CD4-positive, alpha-beta T cell treated with Interleukin-17A for 1 hour (primary cell): ENCODE results near the gene MEF2A.

ENCODE experiments used
- DNase-seq: peaks from one replicate; pipeline ENCODE4 v3.0.0-alpha.2; 2020

Gene MEF2A

DNA sequence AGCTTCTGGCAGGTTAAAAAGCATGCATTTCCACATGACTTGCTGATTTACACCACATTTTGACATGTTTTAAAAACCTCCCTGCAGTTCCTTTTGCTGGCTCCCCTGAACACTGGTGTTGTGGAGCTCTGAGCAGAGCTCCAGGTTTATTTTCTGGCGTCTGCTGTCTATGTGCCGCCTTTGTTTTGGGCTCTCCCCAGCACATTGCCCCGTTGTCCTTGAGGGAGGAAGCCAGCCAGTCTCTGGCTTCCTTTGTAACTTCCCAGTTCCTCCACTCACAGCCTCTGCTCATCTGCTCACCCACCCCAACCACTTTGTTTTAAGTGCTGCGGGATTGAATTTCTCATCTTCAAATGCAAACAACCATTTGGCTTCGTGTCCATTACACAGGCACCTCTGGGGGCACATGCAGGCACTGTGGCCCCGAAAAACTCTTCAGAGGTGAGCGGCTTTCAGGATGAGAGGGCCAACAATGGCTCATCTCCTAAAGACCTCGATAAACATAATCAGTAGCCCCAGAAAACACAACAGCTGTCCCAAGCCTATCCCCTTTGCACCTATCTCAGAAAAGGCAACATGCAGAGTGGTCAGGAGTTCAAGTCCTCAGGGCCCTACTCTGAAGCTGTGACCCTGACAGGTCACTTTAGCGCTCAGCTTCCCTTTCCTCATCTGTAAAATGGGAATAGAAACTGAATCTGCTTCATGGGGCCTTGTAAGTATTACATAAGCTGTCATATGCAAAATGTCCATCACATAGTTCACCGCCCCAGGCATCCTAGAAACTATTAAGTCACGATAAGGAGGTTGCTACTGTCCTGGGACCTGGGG lies 1.3 kb upstream of the MEF2A start:
- no peak for DNase-seq

DNA sequence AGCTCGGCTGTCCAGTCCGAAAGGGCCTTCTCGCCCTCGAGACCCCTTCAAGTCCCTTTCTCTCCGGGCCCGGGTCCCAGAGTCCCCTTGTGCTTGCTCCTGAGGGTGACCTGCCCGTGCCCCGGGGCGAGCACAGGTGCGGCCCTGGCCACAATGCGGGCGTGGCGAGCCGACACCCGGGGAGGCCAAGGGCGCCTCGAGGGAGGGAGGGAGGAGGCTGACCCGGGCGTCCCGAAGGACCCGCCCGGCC lies 810 bp upstream of the MEF2A start:
- DNase-seq = no peak

DNA sequence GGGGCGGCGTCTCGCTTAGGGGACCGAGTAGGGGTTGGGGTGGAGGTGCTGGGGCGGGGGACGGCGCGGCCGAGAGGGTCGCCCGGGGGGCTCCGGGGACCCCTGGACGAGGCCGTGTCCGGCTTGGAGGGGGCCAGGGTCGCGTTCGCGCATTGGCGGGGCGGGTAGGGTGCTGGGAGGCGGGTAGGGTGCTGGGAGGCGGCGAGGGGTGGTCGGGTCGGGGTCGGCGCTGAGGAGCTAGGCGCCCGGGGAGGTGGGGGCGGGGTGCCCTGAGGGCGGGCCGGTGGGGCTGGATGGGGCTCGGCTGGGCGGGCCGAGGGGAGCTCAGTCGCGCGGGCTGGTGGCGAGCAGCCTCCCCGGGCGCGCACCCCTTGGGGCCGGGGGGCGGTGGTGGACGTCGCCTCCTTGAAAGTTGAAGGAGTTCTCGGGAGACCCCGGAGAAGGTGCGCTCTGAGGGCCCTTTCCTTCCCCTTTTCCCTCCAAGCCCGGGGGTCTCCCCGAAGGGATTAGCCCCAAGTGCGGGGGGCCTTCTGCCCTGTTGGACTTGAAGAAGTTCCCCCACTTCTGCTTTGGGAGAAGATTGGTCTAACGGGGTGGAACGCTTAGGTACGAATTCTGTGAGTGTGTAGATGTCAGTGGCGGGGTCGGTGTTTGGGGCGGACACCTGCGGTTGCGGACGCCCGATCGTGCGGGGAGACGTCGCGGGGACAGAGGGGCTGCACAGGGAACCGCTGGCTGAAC lies 543 bp downstream of the MEF2A start:
- peak; percentile 17 for DNase-seq

DNA sequence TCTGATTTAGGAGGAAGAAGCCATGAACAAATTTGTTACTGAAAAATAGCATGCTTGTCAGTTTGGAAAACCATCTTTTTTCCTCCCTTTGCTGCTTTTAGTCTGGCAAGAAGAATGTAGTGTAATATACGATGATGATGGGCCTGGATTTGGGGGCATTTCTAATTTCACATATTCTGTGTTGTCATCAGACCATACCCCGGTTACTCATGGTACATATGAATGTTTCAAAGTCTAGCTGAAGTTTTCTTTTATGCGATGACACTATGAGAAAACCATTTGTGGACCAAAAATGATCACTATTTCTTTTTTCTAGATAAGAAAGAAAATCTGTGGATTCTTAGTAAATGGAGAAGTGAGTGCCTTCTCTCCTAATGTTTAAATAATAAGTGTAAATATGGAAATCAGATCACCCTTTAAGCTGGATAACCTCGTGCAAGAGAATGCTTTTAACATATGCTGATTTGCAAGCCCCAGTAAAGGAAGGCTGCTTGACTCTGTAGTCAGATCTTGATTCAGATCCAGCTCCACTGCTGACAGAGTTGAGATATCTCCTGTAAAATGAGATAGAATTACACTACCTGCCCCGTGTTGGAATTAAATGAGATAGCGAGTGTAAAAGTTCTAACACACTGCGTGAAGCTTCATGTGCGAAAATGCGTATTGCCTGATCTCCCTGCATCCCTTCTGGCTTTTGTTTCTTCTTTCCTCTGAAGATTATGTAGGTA lies 3.0 kb downstream of the MEF2A start:
- no peak for DNase-seq

DNA sequence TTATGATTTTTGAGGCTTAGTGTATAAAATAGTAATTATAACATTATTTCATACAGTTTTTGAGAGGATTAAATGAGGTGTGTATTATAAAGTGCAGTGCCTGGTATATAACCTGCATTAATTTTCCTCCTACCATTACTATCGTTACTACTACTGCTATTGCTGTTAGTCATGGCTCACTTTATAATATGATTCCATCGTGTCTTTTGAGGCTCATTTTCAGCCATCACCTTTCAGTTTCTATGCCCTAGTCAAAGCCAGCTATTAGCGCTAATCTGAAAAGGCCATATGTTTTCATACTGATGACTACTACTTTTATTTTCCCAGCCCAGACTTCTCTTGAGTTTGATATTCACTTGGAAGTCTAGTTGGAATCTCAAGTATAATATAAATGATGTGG lies 5.5 kb downstream of the MEF2A start:
- no peak for DNase-seq

DNA sequence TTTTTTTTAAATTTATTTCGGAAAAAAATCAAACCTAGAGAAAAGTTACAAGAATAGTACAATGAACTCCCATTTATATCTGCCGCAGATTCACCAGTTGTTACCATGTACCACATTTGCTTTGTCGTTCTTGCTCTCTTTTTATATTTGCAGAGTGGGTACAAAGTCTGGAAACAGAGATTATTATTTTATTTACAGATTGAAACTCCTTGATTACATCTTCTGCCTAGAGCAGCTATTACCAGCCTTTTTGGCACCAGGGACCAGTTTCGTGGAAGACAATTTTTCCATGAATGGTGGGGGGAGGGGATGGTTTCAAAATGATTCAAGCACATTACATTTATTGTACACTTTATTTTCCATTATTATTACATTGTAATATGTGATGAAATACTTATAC lies 8.3 kb downstream of the MEF2A start:
- no peak for DNase-seq

DNA sequence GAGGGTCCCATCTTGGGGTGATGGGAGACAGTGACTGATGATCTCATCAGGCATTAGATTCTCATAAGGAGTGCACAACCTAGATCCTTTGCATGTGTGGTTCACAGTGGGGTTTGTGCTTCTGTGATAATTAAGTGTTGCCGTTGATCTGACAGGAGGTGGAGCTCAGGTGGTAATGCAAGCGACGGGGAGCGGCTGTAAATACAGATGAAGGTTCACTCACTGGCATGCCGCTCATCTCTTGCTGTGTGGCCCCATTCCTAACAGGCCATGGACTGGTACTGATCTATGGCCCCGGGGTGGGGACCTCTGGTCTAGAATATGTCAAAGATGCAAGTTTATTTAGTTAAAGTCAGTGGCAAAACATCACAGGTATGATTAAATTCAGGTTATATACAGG lies 8.7 kb downstream of the MEF2A start:
- DNase-seq = no peak

DNA sequence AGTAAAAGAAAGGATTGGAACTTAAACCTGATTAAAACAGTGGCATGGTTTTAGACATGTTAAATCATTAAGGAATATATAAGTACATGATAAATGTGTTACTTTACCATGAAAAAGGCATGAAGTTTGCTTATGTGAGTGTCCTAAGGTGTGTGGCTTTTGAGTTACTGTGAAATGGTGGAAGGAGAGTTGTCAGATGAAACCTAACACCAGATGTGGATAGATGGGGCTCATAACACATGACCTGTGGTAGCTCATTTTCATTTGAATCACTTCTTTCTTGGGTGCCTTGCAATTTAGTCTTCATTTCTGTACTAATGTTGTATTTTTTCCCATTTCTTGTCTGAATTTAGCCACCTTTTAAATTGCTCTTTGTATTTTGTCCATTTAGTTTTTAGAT lies 13.0 kb downstream of the MEF2A start:
- DNase-seq = no peak

DNA sequence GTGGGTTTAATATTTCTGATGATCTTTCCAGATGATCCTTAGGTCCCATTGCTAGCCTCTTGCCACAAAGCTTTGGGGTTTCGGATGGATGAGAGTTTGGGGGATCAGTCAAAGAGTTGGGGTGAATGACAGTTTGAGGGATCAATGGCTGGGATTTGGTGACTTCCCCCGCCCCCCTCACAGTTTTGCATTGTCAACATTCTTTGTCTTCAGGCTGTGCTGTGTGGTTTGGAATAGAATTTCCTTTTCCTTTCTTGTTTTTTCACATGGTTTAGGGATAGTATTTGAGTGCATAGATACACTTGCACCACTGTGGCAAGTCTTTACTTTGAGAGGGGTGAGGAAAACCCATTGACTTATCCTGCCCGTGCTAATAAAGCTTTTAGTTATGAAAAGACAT lies 14.3 kb downstream of the MEF2A start:
- no peak for DNase-seq

DNA sequence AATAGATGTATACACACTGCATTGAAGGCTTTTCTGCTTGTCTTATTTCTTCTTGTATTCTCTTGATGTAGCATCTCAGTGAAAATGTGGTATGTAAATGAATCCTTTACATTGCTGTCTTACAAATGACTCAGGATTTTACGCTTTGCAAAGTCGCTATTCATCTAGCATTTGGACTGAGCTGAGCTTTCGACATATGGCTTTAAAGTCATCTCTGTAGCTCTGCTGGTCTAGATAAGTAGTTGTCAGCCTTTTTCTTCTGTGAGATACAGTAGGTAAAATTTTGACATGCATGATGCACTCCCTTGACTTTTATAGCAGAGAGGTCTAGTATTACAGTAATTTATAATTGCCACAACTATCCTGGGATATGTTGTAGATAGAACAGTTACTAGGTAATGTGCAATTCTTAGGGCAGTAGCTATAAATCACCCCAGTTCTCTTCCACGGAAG lies 16.8 kb downstream of the MEF2A start:
- no peak for DNase-seq

DNA sequence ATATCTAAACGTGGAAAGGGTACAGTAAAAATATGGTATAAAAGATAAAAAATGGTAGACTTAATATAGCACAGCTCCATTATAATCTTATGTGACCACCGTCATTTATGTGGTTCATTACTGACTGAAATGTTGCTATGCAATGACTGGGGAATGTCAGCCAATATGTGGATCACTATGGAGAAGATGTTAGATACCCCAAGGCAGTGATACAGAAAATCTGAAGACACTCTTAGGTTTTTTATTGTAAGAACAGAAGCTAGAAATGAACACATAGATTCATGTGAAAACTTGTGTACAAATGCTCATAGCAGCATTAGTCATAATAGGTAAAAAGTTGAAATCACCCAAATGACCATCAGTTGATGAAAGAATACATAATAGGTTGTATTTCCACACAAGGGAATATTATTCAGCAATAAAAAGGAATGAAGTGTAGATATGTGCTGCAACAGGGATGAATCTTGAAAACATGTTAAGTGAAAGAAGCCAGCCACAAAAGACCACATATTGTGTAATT lies 18.4 kb downstream of the MEF2A start:
- no peak for DNase-seq

DNA sequence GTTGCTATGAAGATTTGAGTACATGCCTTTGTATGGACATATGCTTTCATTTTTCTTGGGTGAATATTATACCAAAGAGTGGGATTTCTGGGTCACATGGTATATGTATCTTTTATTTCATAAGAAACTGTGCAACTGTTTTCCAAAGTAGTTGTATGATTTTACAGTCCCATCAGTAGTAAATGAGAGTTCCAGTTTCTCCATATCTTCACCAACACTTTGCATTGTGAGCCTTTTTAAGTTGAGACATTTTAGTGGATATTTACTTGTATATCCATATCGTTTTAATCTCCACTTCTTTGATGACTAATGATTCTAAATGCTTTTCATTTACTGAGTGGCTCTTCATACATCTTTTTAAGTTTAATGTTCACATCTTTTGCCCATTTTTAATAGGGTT lies 20.3 kb downstream of the MEF2A start:
- no peak for DNase-seq

DNA sequence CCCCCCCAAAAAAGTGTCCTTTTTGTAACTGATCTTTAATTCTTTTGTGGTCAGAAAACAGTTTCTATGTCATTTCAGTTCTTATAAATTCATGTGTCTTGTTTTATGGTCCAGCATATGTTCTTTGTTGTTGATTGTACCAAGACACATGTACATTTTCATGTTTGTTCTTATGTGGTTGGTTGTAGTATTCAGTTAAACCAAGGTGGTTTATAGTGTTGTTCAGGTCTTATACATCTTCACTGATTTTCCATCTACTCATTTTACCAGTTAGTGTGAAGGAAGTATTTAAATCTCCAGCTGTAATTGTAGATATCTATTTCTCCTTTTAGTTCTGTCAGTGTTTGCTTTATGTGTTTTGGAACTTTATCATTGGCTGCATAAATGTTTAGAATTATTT lies 24.0 kb downstream of the MEF2A start:
- DNase-seq = no peak

DNA sequence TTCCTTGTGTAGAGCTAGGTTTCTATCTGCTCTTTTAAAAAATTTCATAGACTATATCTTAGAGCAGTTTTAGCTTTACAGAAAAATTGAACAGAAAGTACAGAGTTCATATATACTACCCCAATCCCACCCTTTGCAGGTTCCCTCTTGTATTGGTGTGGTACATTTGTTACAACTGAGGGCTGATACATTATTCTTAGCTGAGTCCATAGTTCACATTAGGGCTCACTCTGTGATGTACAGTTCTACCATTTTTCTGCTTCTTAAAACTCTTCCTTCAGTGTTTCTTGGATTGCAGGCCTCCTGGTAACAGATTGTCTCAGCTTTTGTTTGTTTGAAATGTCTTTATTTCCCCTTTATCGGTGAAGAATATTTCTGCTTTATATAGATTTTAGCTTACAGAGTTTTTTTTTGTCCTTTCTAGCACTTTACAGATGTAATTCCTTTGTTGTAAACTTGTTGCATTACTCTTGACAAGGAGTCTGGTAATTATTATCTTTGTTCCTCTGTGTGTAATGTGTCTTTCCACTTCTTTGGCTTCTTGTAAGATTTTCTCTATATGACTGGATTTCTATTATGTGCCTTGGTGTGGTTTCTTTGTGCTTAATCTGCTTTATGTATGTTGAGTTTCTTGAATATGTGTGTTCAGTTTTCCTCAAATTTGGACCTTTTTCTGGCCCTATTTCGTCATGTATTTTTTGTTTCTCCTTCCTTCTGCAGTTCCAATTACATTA lies 25.3 kb downstream of the MEF2A start:
- DNase-seq = no peak

DNA sequence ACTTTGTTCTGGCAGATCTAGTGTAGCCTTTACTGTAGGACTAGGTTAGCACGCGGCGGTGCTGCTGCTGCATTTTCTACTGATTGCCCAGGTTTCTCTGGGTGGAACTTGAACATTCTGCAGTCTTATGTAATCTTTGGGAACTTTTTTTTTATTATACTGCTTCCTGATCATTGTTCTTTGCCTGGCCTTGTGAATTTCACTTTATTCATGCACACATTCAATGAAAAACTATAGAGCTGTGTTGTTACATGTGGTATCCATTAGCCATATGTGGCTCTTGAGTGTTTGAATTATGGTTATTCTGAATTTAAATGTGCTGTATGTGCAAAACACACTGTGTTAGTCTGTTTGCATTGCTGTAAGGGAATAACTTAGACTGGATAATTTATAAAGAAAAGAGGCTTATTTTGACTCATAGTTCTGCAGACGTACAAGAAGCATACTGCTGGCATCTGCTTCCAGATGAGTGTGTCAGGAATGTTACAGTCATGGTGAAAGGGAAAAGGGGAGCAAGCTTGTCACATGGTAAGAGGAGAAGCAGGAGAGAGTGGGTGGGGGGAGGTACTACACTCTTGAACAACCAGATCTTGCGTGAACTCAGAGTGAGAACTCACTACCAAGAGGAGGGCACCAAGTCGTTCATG lies 26.5 kb downstream of the MEF2A start:
- DNase-seq = no peak

DNA sequence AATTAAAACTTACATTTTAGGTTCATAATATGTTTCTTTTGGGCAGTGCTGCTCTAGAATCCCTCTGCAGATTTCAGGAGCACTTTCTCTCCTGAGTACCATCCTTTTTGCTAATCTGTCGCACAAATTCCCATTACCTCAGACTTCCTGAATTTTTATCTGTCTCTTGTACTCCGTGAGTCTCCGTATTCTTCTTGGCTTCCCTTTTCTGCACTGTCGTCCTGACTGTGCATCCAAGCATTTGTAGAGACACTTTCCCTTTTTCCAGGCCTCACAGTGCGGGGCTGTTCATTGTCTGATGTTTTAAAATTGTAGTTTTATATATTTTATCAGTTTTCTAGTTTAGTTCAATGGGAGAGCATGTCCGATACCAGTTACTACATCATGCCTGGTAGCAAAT lies 27.3 kb downstream of the MEF2A start:
- no peak for DNase-seq

DNA sequence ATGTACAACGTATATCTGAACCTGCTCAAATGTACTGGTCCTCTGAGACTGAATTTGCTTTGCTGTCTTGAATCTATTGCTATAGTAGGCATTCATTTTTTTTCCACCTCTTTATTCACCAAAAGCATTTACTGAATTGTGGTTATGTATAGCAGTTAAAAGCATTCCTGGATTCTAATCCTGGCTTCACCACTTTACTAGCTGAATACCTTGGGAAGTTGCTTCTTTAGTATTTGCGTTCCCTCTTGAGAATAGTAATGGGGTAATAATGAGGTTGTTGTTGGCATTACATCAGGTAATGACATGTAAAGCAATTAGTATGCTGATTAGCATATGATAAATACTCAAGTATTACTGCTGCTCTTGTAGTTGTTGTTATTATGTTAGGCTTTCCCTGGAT lies 29.1 kb downstream of the MEF2A start:
- DNase-seq = no peak

DNA sequence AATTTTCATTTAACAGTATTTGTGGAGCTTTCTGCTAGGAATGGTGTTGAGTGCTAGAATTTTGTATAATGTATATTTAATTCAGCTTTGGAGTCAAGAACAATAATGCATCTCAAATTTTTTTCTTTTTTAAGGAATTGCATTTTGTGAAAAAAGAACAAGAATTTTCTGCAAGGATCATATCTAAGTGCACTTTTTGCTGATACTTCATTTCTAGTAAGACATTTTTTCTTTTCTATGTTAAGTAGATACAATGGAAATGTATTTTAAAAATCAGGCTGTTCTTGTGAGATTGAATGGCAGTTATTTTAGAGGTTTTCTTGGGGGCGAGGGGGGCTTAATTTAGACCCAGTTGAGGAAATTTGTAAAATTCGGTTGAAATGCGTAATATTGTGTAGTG lies 32.5 kb downstream of the MEF2A start:
- DNase-seq = no peak

DNA sequence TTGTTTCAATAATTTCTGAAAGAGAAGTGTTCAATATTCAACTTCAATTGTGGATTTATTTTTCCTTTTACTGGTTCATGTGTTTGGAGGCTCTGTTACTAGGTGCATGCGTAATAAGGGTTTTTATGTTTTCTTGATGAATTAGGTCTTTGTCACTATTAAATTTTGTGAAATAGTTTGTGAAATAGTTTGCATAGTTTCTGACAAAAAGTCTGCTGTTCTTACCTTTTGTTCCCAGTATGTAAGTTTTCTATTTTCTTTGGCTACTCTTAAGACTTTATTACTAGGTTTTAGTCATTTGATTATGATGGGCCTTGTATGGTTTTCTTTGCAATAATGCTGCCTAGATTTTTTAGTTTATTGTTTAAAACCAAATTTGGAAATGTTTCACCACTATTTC lies 38.0 kb downstream of the MEF2A start:
- DNase-seq = no peak

DNA sequence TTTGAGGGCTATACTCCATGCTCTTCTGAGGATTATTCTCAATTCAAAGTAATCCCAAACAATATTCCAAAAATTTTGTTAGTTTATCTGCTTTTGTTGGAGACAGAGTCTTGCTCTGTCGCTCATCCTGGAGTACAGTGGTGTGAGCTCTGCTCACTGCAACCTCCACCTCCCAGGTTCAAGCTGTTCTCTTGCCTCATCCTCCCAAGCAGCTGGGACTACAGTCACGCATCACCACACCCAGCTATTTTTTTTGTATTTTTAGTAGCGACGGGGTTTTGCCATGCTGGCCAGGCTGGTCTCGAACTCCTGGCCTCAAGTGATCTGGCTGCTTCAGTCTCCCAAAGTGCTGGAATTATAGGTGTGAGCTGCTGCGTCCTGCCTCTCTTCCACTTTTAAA lies 39.1 kb downstream of the MEF2A start:
- DNase-seq = no peak

DNA sequence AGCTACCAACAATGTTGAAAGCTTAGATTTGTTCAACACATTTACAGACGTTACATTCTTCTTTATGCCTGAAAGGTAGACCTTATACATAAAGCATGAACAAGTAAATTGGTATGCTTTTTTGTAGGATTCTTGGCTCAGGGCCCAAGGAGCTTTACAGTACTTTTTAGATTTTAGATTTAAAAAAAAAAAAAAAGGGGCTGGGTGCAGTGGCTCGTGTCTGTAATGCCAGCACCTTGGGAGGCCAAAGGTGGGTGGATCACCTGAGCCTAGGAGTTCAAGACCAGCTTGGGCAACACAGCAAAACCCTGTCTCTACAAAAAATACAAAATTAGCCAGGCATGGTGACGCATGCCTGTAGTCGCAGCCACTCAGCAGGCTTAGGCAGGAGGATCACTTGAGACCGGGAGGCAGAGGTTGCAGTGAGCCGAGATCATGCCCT lies 39.7 kb downstream of the MEF2A start:
- DNase-seq = no peak

DNA sequence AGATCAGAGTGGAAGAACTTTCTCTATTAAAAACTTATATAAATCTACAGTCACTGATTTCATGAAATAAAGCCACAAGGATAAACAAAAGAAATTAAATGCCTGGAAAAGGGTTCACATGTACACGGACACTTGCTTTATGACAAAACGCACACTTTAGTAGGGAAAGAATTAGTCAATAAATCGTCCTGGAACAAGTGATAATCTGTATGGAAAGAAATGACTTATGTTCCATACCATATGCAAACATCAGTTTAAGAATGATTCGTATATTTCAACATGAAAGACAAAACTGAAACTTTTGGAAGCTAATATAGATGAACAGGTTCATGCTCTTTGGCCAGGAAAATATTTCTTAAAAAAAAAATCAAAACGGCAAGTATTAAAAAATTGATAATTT lies 40.2 kb downstream of the MEF2A start:
- no peak for DNase-seq

DNA sequence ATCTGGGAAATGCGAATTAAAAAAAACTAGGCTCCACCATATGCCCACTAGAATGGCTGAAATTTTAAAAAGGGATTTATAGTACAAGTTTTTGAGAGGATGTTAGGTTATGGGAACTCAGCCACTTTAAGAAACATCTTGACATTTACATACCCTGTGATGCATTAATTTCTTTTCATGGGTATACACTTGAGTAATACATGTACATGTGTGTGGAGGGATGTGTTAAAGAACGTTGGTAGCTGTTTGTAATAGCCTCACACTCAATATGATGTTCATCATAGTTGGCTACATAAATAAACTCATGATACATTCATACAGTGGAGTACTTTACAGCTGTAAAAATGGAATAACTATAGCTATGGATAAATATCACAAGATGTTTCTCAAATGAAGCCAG lies 40.9 kb downstream of the MEF2A start:
- DNase-seq = no peak
